HFF-Myc (cell line): ENCODE data around the gene SCUBE1.

ENCODE experiments used
- DNase-seq: peaks from one replicate; pipeline ENCODE4 v3.0.0-alpha.2; 2011; ENCODE audit warnings: low read depth; ENCODE audit errors: extremely low read depth
- H3K4me3 ChIP-seq: replicated peaks from 2 replicates; pipeline ENCODE4 v1.5.1; 2011; ENCODE audit warnings: low read depth, mild to moderate bottlenecking, control low read depth, low read length
- CTCF ChIP-seq: IDR thresholded peaks from 2 replicates; pipeline ENCODE4 v1.5.1; 2012; ENCODE audit warnings: mild to moderate bottlenecking, low read depth, low read length, control low read depth; ENCODE audit errors: missing control alignments

SCUBE1 gene

GRCh38 chr22:43172191-43172590, 171.0 kb downstream of the SCUBE1 start:
- TF ChIP-seq CTCF, result no peak
- no peak for DNase-seq
- no peak overlapping the region for H3K4me3 ChIP-seq

DNA sequence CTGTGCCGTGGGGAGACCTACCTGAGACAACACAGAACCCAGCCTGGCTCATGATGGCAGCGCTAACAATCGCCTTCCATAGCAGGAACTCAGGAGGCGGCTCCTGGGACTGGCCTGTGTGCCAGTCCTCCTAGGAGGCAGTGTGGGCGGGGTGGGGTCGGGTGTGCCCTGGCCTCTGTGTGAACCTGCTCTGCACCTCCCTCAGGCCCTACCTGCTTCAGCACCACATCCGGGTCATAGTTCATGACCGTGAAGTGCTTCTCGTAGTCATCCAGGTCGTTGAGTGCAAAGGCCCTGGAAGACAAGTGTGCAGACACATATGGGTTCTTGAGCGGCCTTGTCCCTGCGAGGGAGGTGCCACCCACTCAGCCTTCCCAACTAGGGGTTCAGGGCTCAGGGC, 171.6 kb downstream of the SCUBE1 start:
- H3K4me3 ChIP-seq, result no peak overlapping the region
- TF ChIP-seq CTCF, result no peak

GRCh38 chr22:43171019-43171491, 172.1 kb downstream of the SCUBE1 start:
- DNase-seq, result no peak
- H3K4me3 ChIP-seq, result no peak overlapping the region
- no peak for TF ChIP-seq CTCF

More for the DNA sequence above, 171.6 kb downstream of the SCUBE1 start:
- no peak for DNase-seq

- H3K4me3 ChIP-seq, result no peak overlapping the region
- no peak for DNase-seq
- TF ChIP-seq CTCF, result no peak
These were observed 173.1 kb downstream of the SCUBE1 start for GRCh38 chr22:43170131-43170480.

- no peak for TF ChIP-seq CTCF
- no peak overlapping the region for H3K4me3 ChIP-seq
- DNase-seq, result no peak
These were observed 173.7 kb downstream of the SCUBE1 start for GRCh38 chr22:43169310-43170130.

GRCh38 chr22:43168471-43169309, 174.5 kb downstream of the SCUBE1 start:
- no peak for DNase-seq
- H3K4me3 ChIP-seq, result no peak overlapping the region
- TF ChIP-seq CTCF, result no peak
